Uterus (tissue), 4 donors: ENCODE measurements around the gene PCDH9. TPM values are rescaled to one million over a fixed set of nuclear protein-coding genes. Genes with fewer than 3 reads are reported as not detected.

Experiments
- DNase-seq, 2 donors: peaks; one replicate each; pipeline ENCODE4 v3.0.0-alpha.2; 2019 to 2020
- H3K27ac ChIP-seq, 2 donors: fragments of 200-600 bp; sonication (generic); 1 replicate in 1 of 2; 2 replicates in 1 of 2; pipeline ENCODE4 v1.5.1; 2016 to 2018
- H3K27me3 ChIP-seq, 2 donors: fragments of 200-600 bp; sonication (generic); one replicate each; pipeline ENCODE4 v1.5.1; 2018 to 2019; ENCODE audit warnings: control low read depth in 1 of 2
- H3K36me3 ChIP-seq, 2 donors: fragments of 200-600 bp; sonication (generic); one replicate each; pipeline ENCODE4 v1.5.1; 2019; ENCODE audit warnings: control low read depth in 1 of 2
- H3K4me1 ChIP-seq, 2 donors: fragments of 200-600 bp; sonication (generic); one replicate each; pipeline ENCODE4 v1.5.1; 2018 to 2019; ENCODE audit warnings: control low read depth in 1 of 2
- H3K4me3 ChIP-seq, 2 donors: fragments of 200-600 bp; sonication (generic); 1 replicate in 1 of 2; 2 replicates in 1 of 2; pipeline ENCODE4 v1.5.1; 2018 to 2019; ENCODE audit warnings: mild to moderate bottlenecking in 1 of 2
- H3K9me3 ChIP-seq, 2 donors: fragments of 200-600 bp; sonication (generic); one replicate each; pipeline ENCODE4 v1.5.1; 2019; ENCODE audit warnings: control low read depth in 1 of 2
- POLR2A ChIP-seq, 2 donors: fragments of 450-650 bp; IDR thresholded peaks; one replicate each; pipeline ENCODE4 v1.6.1; 2016; ENCODE audit warnings: antibody characterized with exemption in 2 of 2, mild to moderate bottlenecking in 1 of 2, moderate library complexity in 1 of 2
- intact Hi-C: fragments of 100-400 bp; cut with DNase I; formaldehyde crosslinking; loops from one replicate; pipeline ENCODE4 v1.15.1; 2023; ENCODE audit warnings: low total_unique reads
- total RNA-seq, 4 donors: library from RNA; depleted of rRNA in 3 of 4; stranded (reverse); fragments of >200 nt in 3 of 4; gene quantifications; one replicate each; pipeline versions ENCODE4 v1.1.0 to v1.2.4, GENCODE V29; 2014 to 2023
- TF ChIP-seq, protein P1 (sequence below), 4 experiments: fragments of 200-600 bp in 2 of 4; fragments of 450-650 bp in 2 of 4; sonication (generic) in 2 of 4; IDR thresholded peaks; one replicate each; pipeline ENCODE4 v1.5.1; 2016 to 2019; ENCODE audit warnings: antibody characterized with exemption in 4 of 4, mild to moderate bottlenecking in 2 of 4, moderate library complexity in 1 of 4
- donor health status: DM: yes; HTN: yes; CAD: no.

PCDH9 gene
- total RNA-seq, 4 donors from 2014 or later: 0.51 to 45.7 (median 2.1) TPM

DNA sequence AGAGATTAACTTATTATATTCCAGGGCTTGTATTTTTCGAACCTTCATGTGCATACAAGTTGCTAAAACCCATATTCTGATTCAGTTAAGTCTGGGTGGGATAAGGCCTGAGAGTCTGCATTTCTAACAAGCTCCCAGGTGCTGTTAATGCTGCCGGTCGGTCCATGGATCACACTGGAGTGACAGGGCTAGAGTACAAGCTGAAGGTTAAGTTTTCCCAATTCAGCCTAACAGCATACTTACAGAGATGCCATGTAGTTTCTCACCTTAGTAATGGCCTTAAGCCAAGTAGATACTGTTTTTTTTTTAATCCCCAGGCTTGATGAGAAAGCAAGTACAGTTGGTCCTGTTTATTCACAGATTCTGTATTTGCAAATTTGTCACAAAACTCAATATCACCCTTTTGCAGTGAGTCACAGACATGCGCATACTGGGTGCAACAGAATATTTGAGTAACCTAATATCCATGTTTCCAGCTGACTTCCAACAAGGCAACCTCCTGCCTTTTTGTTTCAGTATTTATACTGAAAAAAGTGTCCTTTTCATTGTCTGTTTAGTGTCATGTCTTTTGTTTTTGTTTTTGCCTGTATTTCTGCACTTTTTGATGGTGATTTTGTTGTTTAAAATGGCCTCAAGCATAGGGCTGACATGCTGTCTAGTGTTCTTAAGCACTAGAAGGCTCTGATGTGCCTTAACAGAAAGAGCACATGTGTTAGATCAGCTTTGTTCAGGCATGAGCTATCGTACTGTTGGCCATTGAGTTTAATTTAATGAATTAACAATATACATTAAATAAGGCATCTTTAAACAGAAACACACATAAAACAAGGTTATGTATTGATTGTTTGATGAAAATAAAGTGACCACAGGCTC lies 875.0 kb downstream of the PCDH9 start:
- no peaks in the 10 kb centered on the region for H3K9me3 ChIP-seq

DNA sequence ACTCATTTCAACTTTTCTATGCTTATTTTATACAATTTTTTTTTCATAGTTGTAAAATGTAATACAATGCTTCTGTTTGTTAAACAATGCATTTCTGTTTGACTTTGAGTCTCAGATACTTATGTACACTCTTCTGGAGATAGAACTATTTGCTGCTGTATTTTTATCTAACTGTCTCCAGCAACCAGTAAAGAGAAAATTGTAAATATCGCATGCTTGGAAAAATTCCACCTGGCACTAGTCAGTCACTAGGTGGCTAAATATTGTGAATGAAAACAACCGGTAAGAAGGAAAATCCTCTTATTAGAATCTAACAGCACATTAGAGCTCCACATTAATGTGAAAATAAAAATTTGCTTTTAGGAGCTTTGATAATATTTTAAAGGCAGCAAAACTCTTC lies 876.5 kb downstream of the PCDH9 start:
- no peak overlapping the region for H3K4me3 ChIP-seq
- no peaks in the 10 kb centered on the region for H3K9me3 ChIP-seq
- H3K27me3 ChIP-seq: no peaks in the 10 kb centered on the region
- no peak for TF ChIP-seq POLR2A (IDR thresholded peaks at IDR 0.05)
- TF ChIP-seq, protein P1, sequence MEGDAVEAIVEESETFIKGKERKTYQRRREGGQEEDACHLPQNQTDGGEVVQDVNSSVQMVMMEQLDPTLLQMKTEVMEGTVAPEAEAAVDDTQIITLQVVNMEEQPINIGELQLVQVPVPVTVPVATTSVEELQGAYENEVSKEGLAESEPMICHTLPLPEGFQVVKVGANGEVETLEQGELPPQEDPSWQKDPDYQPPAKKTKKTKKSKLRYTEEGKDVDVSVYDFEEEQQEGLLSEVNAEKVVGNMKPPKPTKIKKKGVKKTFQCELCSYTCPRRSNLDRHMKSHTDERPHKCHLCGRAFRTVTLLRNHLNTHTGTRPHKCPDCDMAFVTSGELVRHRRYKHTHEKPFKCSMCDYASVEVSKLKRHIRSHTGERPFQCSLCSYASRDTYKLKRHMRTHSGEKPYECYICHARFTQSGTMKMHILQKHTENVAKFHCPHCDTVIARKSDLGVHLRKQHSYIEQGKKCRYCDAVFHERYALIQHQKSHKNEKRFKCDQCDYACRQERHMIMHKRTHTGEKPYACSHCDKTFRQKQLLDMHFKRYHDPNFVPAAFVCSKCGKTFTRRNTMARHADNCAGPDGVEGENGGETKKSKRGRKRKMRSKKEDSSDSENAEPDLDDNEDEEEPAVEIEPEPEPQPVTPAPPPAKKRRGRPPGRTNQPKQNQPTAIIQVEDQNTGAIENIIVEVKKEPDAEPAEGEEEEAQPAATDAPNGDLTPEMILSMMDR (IDR thresholded peaks at IDR 0.05): no peak
- intact Hi-C loops: no loop called here
- no peak overlapping the region for H3K27ac ChIP-seq
- no peaks in the 10 kb centered on the region for H3K4me1 ChIP-seq
- H3K36me3 ChIP-seq: no peaks in the 10 kb centered on the region
- DNase-seq: no peak

More for the DNA sequence above, 875.0 kb downstream of the PCDH9 start:
- DNase-seq: no peak
- no peak overlapping the region for H3K4me3 ChIP-seq
- intact Hi-C loops: no loop called here
- no peaks in the 10 kb centered on the region for H3K4me1 ChIP-seq
- H3K27me3 ChIP-seq: no peaks in the 10 kb centered on the region
- H3K36me3 ChIP-seq: no peaks in the 10 kb centered on the region
- H3K27ac ChIP-seq: no peak overlapping the region
- no peak for TF ChIP-seq POLR2A (IDR thresholded peaks at IDR 0.05)
- TF ChIP-seq, protein P1 (IDR thresholded peaks at IDR 0.05): no peak

DNA sequence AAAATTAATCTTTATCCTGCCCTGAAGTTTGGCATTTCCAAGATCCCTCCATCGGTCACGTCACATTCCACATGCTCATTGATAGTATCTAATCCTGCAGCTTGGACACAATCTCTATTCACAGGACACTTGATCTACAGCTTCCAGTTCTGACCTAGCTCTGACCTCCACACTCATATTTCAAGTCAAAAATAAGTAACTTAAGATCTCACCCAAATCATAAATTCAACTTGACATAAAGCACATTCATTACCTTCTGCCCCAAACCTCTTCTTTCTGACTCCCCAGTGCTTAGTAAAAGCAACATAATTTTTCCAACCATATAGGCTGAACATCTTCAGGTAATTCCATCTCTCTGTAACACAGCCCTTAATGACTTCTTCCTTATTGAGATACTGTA lies 880.2 kb downstream of the PCDH9 start:
- Histone ChIP-seq H3K4me1 (no peaks in the 10 kb centered on the region), H3K27ac (no peak overlapping the region), H3K36me3 (no peaks in the 10 kb centered on the region), H3K27me3 (no peaks in the 10 kb centered on the region), H3K4me3 (no peak overlapping the region), H3K9me3 (no peaks in the 10 kb centered on the region)
- TF ChIP-seq, protein P1 (IDR thresholded peaks at IDR 0.05): no peak
- TF ChIP-seq POLR2A (IDR thresholded peaks at IDR 0.05): no peak
- DNase-seq: no peak
- intact Hi-C loops: no loop called here

DNA sequence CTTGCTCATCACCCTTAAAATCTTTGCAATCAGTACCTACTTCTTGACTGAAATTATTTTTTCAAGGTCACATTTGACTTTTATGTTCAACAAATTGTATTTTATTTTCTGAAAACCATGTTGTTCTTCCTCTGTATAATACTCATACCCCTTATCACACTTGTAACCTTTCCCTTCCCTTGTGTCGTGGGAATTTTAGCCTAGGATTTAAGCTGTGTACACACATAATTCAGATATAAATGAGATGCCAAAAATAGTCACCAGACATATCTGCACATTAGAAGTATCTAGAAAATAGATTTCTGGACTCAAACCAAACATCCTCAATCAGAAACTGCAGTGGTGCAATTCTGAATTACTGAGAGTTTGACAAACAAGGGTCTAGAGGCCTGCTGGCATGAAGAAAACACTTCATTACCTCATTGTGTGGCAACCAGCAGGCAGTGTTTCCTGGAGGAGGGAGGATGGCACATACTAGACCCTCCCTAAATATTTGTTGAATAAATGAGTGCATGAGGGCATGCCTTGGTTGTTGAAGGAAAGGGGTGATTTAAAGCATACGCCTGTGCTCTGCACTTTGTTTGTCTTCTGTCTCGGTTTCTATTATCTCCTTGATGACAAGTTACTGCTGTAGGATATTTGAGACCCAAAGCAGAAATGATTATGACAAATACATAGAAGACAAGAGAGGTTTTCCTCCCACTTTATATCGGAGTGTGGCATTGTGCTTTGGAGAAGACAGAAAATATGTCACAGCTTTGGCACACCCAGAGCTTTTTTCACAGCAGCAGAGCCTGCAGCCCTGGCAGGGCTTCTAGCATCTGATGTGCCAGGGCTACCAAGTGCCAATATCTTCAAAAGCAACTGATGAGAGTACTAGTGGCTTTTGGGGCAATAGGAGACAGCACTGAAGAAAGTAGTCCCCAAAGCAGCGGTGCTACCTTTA lies 881.1 kb downstream of the PCDH9 start:
- Histone ChIP-seq H3K36me3 (no peaks in the 10 kb centered on the region), H3K4me1 (no peaks in the 10 kb centered on the region), H3K9me3 (no peaks in the 10 kb centered on the region), H3K27ac (peak overlapping the region in 1 of 2 donors; percentile 6), H3K27me3 (no peaks in the 10 kb centered on the region), H3K4me3 (no peak overlapping the region)
- intact Hi-C loops: no loop called here
- DNase-seq: no peak
- TF ChIP-seq POLR2A (IDR thresholded peaks at IDR 0.05): no peak
- TF ChIP-seq, protein P1 (IDR thresholded peaks at IDR 0.05): no peak
